K562 (cell line): ENCODE data around the gene TANC1. TPM values are rescaled to one million over a fixed set of nuclear protein-coding genes. Genes with fewer than 3 reads are reported as not detected.

Experiments
- ATAC-seq: fragments of 200-7000 bp; cut with Tn5 transposase; 3 replicates; pipeline ENCODE4 v1.9.1; 2020; ENCODE audit warnings: moderate library complexity
- BruUV-seq: library from RNA; stranded (reverse); fragments of 400-500 nt; replicated peaks from 2 replicates; lab custom pipeline; 2021; lab: Mats Ljungman, UMichigan
- CTCF ChIA-PET: fragments of 300-600 bp; formaldehyde crosslinking; extraction: SDS; loops from one replicate; lab custom pipeline; 2021; ENCODE audit warnings: low intra/inter-chr PET ratio; lab: Yijun Ruan, JAX
- POLR2A ChIA-PET: fragments of 300-600, 350-650 bp; sonication (Branson Sonifier 250); formaldehyde crosslinking; extraction: SDS; loops from one replicate; lab custom pipeline; 2021; ENCODE audit warnings: antibody characterized with exemption, inconsistent platforms; lab: Yijun Ruan, JAX
- DNase-seq, 4 experiments: peaks; one replicate each; pipeline versions ENCODE4 v3.0.0 to v3.0.0-alpha.2; 2011 to 2018; ENCODE audit warnings: low spot score in 3 of 4, mixed read lengths in 3 of 4; ENCODE audit errors: extremely low read depth in 1 of 4
- FAIRE-seq: peaks from 2 replicates; lab custom pipeline; 2011; peaks lifted over from hg19 to GRCh38; lab: Jason Lieb, UNC
- H2AFZ ChIP-seq: 2 replicates; pipeline ENCODE4 v1.6.0; 2011; ENCODE audit warnings: low read depth, low read length, control low read depth, inconsistent platforms
- H3K27ac ChIP-seq: fragments of 200-600 bp; 3 replicates; pipeline ENCODE4 v1.8.0; 2011; ENCODE audit warnings: low read depth, mild to moderate bottlenecking, control low read depth, inconsistent platforms, low read length, moderate library complexity, mixed read lengths; ENCODE audit errors: extremely low read depth
- H3K27me3 ChIP-seq, 2 experiments: fragments of 300-600 bp in 1 of 2; 2 replicates in 1 of 2; 3 replicates in 1 of 2; pipeline versions ENCODE4 v1.6.0 to v1.8.0; 2011; ENCODE audit warnings: inconsistent platforms in 2 of 2, low read length in 2 of 2, mild to moderate bottlenecking in 1 of 2, mixed read lengths in 1 of 2, moderate library complexity in 1 of 2; ENCODE audit not compliant: control insufficient read depth in 2 of 2, insufficient read depth in 2 of 2
- H3K36me3 ChIP-seq: fragments of 300-600 bp; 3 replicates; pipeline ENCODE4 v1.8.0; 2011; ENCODE audit warnings: mild to moderate bottlenecking, low read length, inconsistent platforms; ENCODE audit not compliant: control insufficient read depth, insufficient read depth
- H3K4me1 ChIP-seq, 2 experiments: fragments of 200-600 bp in 1 of 2; replicated peaks in 1 of 2; 2 replicates in 1 of 2; 3 replicates in 1 of 2; pipeline versions ENCODE4 v1.5.1 to v1.8.0; 2011; ENCODE audit warnings: inconsistent platforms in 2 of 2, low read length in 2 of 2, mild to moderate bottlenecking in 1 of 2, mixed read lengths in 1 of 2, moderate library complexity in 1 of 2; ENCODE audit not compliant: control insufficient read depth in 2 of 2, insufficient read depth in 2 of 2
- H3K4me2 ChIP-seq: 2 replicates; pipeline ENCODE4 v1.6.1; 2011; ENCODE audit warnings: low read length, control low read depth, inconsistent platforms, mixed read lengths; ENCODE audit not compliant: insufficient read depth
- H3K4me3 ChIP-seq: fragments of 200-600 bp; sonication (generic), shearing (Covaris generic); 2 replicates; pipeline ENCODE4 v1.5.1; 2016; ENCODE audit warnings: control low read depth, inconsistent platforms
- H3K79me2 ChIP-seq: fragments of 200-600 bp; 3 replicates; pipeline ENCODE4 v1.8.0; 2011; ENCODE audit warnings: low read length, inconsistent platforms; ENCODE audit not compliant: control insufficient read depth, insufficient read depth
- H3K9ac ChIP-seq, 2 experiments: 2 replicates each; pipeline versions ENCODE4 v1.6.0 to v1.6.1; 2011; ENCODE audit warnings: low read depth in 2 of 2, low read length in 2 of 2, control low read depth in 1 of 2, inconsistent platforms in 1 of 2, mild to moderate bottlenecking in 1 of 2, mixed read lengths in 1 of 2; ENCODE audit not compliant: insufficient read depth in 1 of 2
- H3K9me1 ChIP-seq: one replicate; pipeline ENCODE4 v1.6.0; 2011; ENCODE audit warnings: inconsistent platforms, mild to moderate bottlenecking, low read length, moderate library complexity; ENCODE audit not compliant: control insufficient read depth, insufficient read depth
- H3K9me3 ChIP-seq: replicated peaks from 2 replicates; pipeline ENCODE4 v1.5.1; 2011; ENCODE audit warnings: low read depth, low read length, inconsistent platforms; ENCODE audit not compliant: control insufficient read depth, insufficient read depth
- H4K20me1 ChIP-seq: replicated peaks from 2 replicates; pipeline ENCODE4 v1.6.1; 2011; ENCODE audit warnings: low read length, inconsistent platforms, mixed read lengths; ENCODE audit not compliant: control insufficient read depth, insufficient read depth
- C11orf30 ChIP-seq: fragments of 450-650 bp; IDR thresholded peaks from 2 replicates; pipeline ENCODE4 v1.6.1; 2016; ENCODE audit warnings: low read depth, mild to moderate bottlenecking
- CREB5 ChIP-seq: fragments of 250-450 bp; sonication (Bioruptor Pico); IDR thresholded peaks from 2 replicates; pipeline ENCODE4 v1.5.0; 2020; ENCODE audit warnings: mild to moderate bottlenecking
- ESRRA ChIP-seq: fragments of 450-650 bp; IDR thresholded peaks from 2 replicates; pipeline ENCODE4 v1.6.1; 2014; ENCODE audit warnings: low read depth, mild to moderate bottlenecking, moderate library complexity, borderline replicate concordance
- HSF4 ChIP-seq: fragments of 250-450 bp; sonication (Bioruptor Pico); IDR thresholded peaks from 2 replicates; pipeline ENCODE4 v2.1.2; 2022; ENCODE audit warnings: mild to moderate bottlenecking, moderate library complexity, borderline replicate concordance
- MAFF ChIP-seq: IDR thresholded peaks from 2 replicates; pipeline ENCODE4 v1.6.1; 2012; ENCODE audit warnings: low read length, improper control_type of control experiment
- MAFG ChIP-seq: fragments of 450-650 bp; conservative IDR thresholded peaks from 2 replicates; pipeline ENCODE4 v1.6.1; 2016; ENCODE audit warnings: missing genetic modification characterization, missing compliant biosample characterization
- NR2F6 ChIP-seq: fragments of 450-650 bp; formaldehyde crosslinking; IDR thresholded peaks from 2 replicates; pipeline ENCODE4 v1.4.0; 2020; ENCODE audit warnings: mild to moderate bottlenecking
- XRCC4 ChIP-seq: IDR thresholded peaks from one replicate; pipeline ENCODE4 v1.6.1; 2011; ENCODE audit not compliant: insufficient read depth, insufficient read length; ENCODE audit errors: extremely low read depth
- ZNF316 ChIP-seq: fragments of 450-650 bp; IDR thresholded peaks from 2 replicates; pipeline ENCODE4 v1.6.1; 2016
- ZNF444 ChIP-seq: fragments of 250-450 bp; sonication (Bioruptor Pico); IDR thresholded peaks from 2 replicates; pipeline ENCODE4 v1.4.0; 2020; ENCODE audit warnings: mild to moderate bottlenecking, moderate library complexity
- ZNF699 ChIP-seq: fragments of 250-450 bp; sonication (Bioruptor Pico); IDR thresholded peaks from 2 replicates; pipeline ENCODE4 v1.8.0; 2021; ENCODE audit warnings: mild to moderate bottlenecking, moderate library complexity; ENCODE audit not compliant: insufficient replicate concordance
- WGBS: fragments of 100-300 bp; shearing (Covaris generic); methylation state at CpG from one replicate; pipeline ENCODE4 v1.1.6; 2016; ENCODE audit warnings: low coverage, mixed read lengths; ENCODE audit not compliant: insufficient coverage; ENCODE audit errors: missing lambda C conversion rate; 5-methylcytosine and 5-hydroxymethylcytosine counted together
- in situ Hi-C: fragments of 300-500 bp; cut with MboI; formaldehyde crosslinking; loops from 4 replicates; pipeline ENCODE4 v1.15.0; 2018; ENCODE audit warnings: inconsistent platforms, mixed read lengths
- intact Hi-C: fragments of 100-400 bp; cut with micrococcal nuclease; formaldehyde crosslinking; loops from 2 replicates; pipeline ENCODE4 v1.14.2; 2022
- polyA plus RNA-seq, 8 experiments: library from polyadenylated mRNA; depleted of rRNA in 4 of 8; stranded (reverse) in 5 of 8; unstranded in 3 of 8; fragments of >200 nt; fragmentation: Nextera tagmentation in 2 of 8; fragmentation: Illumina TruSeq in 1 of 8; extraction: Ambion mirVana in 2 of 8; extraction: Trizol in 1 of 8; gene quantifications; 2 replicates each; pipeline versions ENCODE4 v1.2.1 to v1.2.3, GENCODE V29; 2011 to 2014; ENCODE audit warnings: inconsistent platforms in 1 of 8, missing spikeins in 1 of 8
- total RNA-seq, 7 experiments: library from RNA; depleted of rRNA in 6 of 7; stranded (reverse); fragments of >200 nt in 6 of 7; fragmentation: Illumina TruSeq in 2 of 7; extraction: Trizol in 2 of 7; gene quantifications; 2 replicates each; pipeline versions ENCODE4 v1.2.1 to v1.2.3, GENCODE V29; 2011 to 2021; ENCODE audit warnings: low replicate concordance in 1 of 7

The TANC1 gene
- total and polyA plus RNA-seq, 9 of the 15 experiments (the other 6 are each of a cell fraction or from before 2014, with no cell fraction given), result under 0.01 to 0.20 (median 0.07) TPM; not detected in 1

- TF ChIP-seq ZNF699 (CRISPR knock-in tag) (no peak), ZNF444 (no peak)
These were observed 208.1 kb downstream of the TANC1 start (continued) for GRCh38 chr2:159176555-159176954.

- DNase-seq (no peak), FAIRE-seq (no peak)
These were observed 208.9 kb downstream of the TANC1 start for GRCh38 chr2:159177357-159177756.

More at GRCh38 chr2:159177357-159177756, 208.9 kb downstream of the TANC1 start:
- Histone ChIP-seq H3K4me3 (no peak overlapping the region), H3K9me3 (no peaks in the 10 kb centered on the region), H3K9ac (no peak overlapping the region), H3K27me3 (peaks cover 31 to 56% of the 10 kb centered on the region in 2 experiments), H3K36me3 (no peaks in the 10 kb centered on the region), H3K4me1 (no peaks in the 10 kb centered on the region; a peak in 1 of 5 replicates), H4K20me1 (no peaks in the 10 kb centered on the region), H3K9me1 (peaks cover 4% of the 10 kb centered on the region), H2AFZ (no peak overlapping the region), H3K27ac (no peak overlapping the region), H3K79me2 (no peaks in the 10 kb centered on the region), H3K4me2 (no peak overlapping the region)
- no peak for ATAC-seq
- in situ Hi-C loops (no loop called here), intact Hi-C loops (loop anchor here (5.0 to 10.0 kb wide), 2 partner anchors 630 to 767 kb away; no protein-coding TSS in a partner anchor)
- TF ChIP-seq XRCC4 (no peak), NR2F6 (no peak), HSF4 (CRISPR knock-in tag) (no peak), ZNF316 (peak; percentile 80), MAFG (tag) (peak; percentile 60), MAFF (peak; percentile 31; the same call in 1 of the 2 replicates), C11orf30 (peak; percentile 59; the same call in 1 of the 2 replicates), CREB5 (CRISPR knock-in tag) (no peak), ESRRA (no peak)
- WGBS, result 10% methylated on average over 3 of the region's 3 CpGs
- ChIA-PET POLR2A (no interaction called here), CTCF (interaction anchor here (0.7 kb wide), 1 partner anchor 501 kb away, joined by 4 read pairs; no protein-coding TSS in a partner anchor)
- BruUV-seq, result no TSS peak
